HepG2 (cell line): ENCODE results near the gene ACYP2. TPM values are rescaled to one million over a fixed set of nuclear protein-coding genes. Genes with fewer than 3 reads are reported as not detected.

Experiments
- ARHGAP35 ChIP-seq: sonication (generic); formaldehyde crosslinking; IDR thresholded peaks from 2 replicates; pipeline ENCODE4 v1.9.0; 2022; ENCODE audit warnings: mild to moderate bottlenecking, inconsistent platforms, moderate library complexity, missing genetic modification reagents, borderline replicate concordance
- EEA1 ChIP-seq: sonication (generic); formaldehyde crosslinking; IDR thresholded peaks from 2 replicates; pipeline ENCODE4 v1.5.1; 2020; ENCODE audit warnings: mild to moderate bottlenecking, missing genetic modification reagents, borderline replicate concordance
- KAT8 ChIP-seq: IDR thresholded peaks from 2 replicates; pipeline ENCODE4 v1.6.1; 2016; ENCODE audit warnings: missing genetic modification reagents, missing compliant biosample characterization
- KDM6A ChIP-seq: IDR thresholded peaks from 2 replicates; pipeline ENCODE4 v1.6.1; 2016; ENCODE audit warnings: low read depth
- MED13 ChIP-seq: sonication (generic); formaldehyde crosslinking; IDR thresholded peaks from 2 replicates; pipeline ENCODE4 v1.5.0; 2020; ENCODE audit warnings: missing genetic modification reagents
- NCOR1 ChIP-seq: fragments of 200-600 bp; sonication (generic); IDR thresholded peaks from 2 replicates; pipeline ENCODE4 v1.7.0; 2017; ENCODE audit warnings: antibody characterized with exemption, low read length, borderline replicate concordance
- NFIB ChIP-seq: sonication (generic); formaldehyde crosslinking; IDR thresholded peaks from 2 replicates; pipeline ENCODE4 v1.9.0; 2021; ENCODE audit warnings: missing genetic modification reagents, mild to moderate bottlenecking, borderline replicate concordance
- NKX3-1 ChIP-seq: sonication (generic); formaldehyde crosslinking; IDR thresholded peaks from 2 replicates; pipeline ENCODE4 v1.5.0; 2020; ENCODE audit warnings: missing genetic modification reagents
- NR0B2 ChIP-seq: sonication (generic); formaldehyde crosslinking; IDR thresholded peaks from 2 replicates; pipeline ENCODE4 v1.4.0; 2020; ENCODE audit warnings: mild to moderate bottlenecking, missing genetic modification reagents
- RBFOX2 ChIP-seq: fragments of 200-400 bp; formaldehyde crosslinking; IDR thresholded peaks from 2 replicates; pipeline ENCODE4 v1.6.1; 2017; ENCODE audit warnings: low read depth, mild to moderate bottlenecking, low read length
- SP5 ChIP-seq: IDR thresholded peaks from 2 replicates; pipeline ENCODE4 v1.6.1; 2016; ENCODE audit warnings: low read depth, borderline replicate concordance
- YEATS4 ChIP-seq: sonication (generic); formaldehyde crosslinking; IDR thresholded peaks from 2 replicates; pipeline ENCODE4 v1.4.0; 2020; ENCODE audit warnings: missing genetic modification reagents, borderline replicate concordance
- ZNF101 ChIP-seq: sonication (generic); formaldehyde crosslinking; IDR thresholded peaks from 2 replicates; pipeline ENCODE4 v1.4.0; 2020; ENCODE audit warnings: mild to moderate bottlenecking, low read depth, missing genetic modification reagents, borderline replicate concordance
- ZNF224 ChIP-seq: sonication (generic); formaldehyde crosslinking; IDR thresholded peaks from 2 replicates; pipeline ENCODE4 v1.5.0; 2020; ENCODE audit warnings: mild to moderate bottlenecking, missing genetic modification reagents
- ZNF274 ChIP-seq: sonication (generic); formaldehyde crosslinking; IDR thresholded peaks from 2 replicates; pipeline ENCODE4 v1.5.1; 2020; ENCODE audit warnings: mild to moderate bottlenecking, missing genetic modification reagents
- ZNF513 ChIP-seq: sonication (generic); formaldehyde crosslinking; conservative IDR thresholded peaks from 2 replicates; pipeline ENCODE4 v1.5.0; 2020; ENCODE audit warnings: missing genetic modification reagents
- ZNF720 ChIP-seq: sonication (generic); formaldehyde crosslinking; IDR thresholded peaks from 2 replicates; pipeline ENCODE4 v1.4.0; 2020; ENCODE audit warnings: missing genetic modification reagents
- polyA plus RNA-seq, 8 experiments: library from polyadenylated mRNA; depleted of rRNA in 3 of 8; stranded (reverse) in 7 of 8; unstranded in 1 of 8; fragments of >200 nt; fragmentation: Illumina TruSeq in 4 of 8; extraction: Trizol in 4 of 8; gene quantifications; 2 replicates each; pipeline versions ENCODE4 v1.2.1 to v1.2.3, GENCODE V29; 2011 to 2016; ENCODE audit warnings: low read depth in 4 of 8, missing spikeins in 1 of 8, mixed read lengths in 1 of 8; ENCODE audit not compliant: insufficient read depth in 1 of 8
- total RNA-seq, 5 experiments: library from RNA; depleted of rRNA; stranded (reverse); fragments of >200 nt; fragmentation: Illumina TruSeq; extraction: Trizol; gene quantifications; 2 replicates each; pipeline ENCODE4 v1.2.3, GENCODE V29; 2016; ENCODE audit warnings: low read depth in 1 of 5
- TF ChIP-seq, protein P1 (sequence below), 2 experiments: fragments of 450-650 bp in 1 of 2; sonication (generic) in 1 of 2; formaldehyde crosslinking in 1 of 2; IDR thresholded peaks; 2 replicates each; pipeline versions ENCODE4 v1.6.1 to v1.8.0; 2016 to 2022; ENCODE audit warnings: antibody characterized with exemption in 1 of 2, mild to moderate bottlenecking in 1 of 2, missing genetic modification reagents in 1 of 2

ACYP2 gene
- total and polyA plus RNA-seq, 2 of the 13 experiments (the other 11 are each of a cell fraction or from before 2014, with no cell fraction given) = 12.3 to 12.7 TPM

- TF ChIP-seq RBFOX2 = peak; percentile 88
- TF ChIP-seq NCOR1 = no peak
- TF ChIP-seq ZNF224 (CRISPR knock-in tag) = 0 out of 2 replicates have a peak, but pooled peaks have one; percentile 74
- peak; percentile 93 for TF ChIP-seq NR0B2 (CRISPR knock-in tag)
- TF ChIP-seq NFIB = no peak
- TF ChIP-seq ZNF513 = no peak
- peak; percentile 91 for TF ChIP-seq YEATS4 (CRISPR knock-in tag)
- TF ChIP-seq, protein P1, sequence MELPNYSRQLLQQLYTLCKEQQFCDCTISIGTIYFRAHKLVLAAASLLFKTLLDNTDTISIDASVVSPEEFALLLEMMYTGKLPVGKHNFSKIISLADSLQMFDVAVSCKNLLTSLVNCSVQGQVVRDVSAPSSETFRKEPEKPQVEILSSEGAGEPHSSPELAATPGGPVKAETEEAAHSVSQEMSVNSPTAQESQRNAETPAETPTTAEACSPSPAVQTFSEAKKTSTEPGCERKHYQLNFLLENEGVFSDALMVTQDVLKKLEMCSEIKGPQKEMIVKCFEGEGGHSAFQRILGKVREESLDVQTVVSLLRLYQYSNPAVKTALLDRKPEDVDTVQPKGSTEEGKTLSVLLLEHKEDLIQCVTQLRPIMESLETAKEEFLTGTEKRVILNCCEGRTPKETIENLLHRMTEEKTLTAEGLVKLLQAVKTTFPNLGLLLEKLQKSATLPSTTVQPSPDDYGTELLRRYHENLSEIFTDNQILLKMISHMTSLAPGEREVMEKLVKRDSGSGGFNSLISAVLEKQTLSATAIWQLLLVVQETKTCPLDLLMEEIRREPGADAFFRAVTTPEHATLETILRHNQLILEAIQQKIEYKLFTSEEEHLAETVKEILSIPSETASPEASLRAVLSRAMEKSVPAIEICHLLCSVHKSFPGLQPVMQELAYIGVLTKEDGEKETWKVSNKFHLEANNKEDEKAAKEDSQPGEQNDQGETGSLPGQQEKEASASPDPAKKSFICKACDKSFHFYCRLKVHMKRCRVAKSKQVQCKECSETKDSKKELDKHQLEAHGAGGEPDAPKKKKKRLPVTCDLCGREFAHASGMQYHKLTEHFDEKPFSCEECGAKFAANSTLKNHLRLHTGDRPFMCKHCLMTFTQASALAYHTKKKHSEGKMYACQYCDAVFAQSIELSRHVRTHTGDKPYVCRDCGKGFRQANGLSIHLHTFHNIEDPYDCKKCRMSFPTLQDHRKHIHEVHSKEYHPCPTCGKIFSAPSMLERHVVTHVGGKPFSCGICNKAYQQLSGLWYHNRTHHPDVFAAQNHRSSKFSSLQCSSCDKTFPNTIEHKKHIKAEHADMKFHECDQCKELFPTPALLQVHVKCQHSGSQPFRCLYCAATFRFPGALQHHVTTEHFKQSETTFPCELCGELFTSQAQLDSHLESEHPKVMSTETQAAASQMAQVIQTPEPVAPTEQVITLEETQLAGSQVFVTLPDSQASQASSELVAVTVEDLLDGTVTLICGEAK (IDR thresholded peaks at IDR 0.05) = no peak
- TF ChIP-seq, protein P1 (CRISPR knock-in tag; IDR thresholded peaks at IDR 0.05) = peak; percentile 93
- peak; percentile 37; the same call in 1 of the 2 replicates for TF ChIP-seq ZNF720
- TF ChIP-seq KDM6A (CRISPR knock-in tag) = 0 out of 2 replicates have a peak, but pooled peaks have one; percentile 15
- TF ChIP-seq KAT8 = peak; percentile 78
- TF ChIP-seq ARHGAP35 (CRISPR knock-in tag) = peak; percentile 60; the same call in 1 of the 2 replicates
- 0 out of 2 replicates have a peak, but pooled peaks have one; percentile 26 for TF ChIP-seq SP5 (CRISPR knock-in tag)
- peak; percentile 48; the same call in 1 of the 2 replicates for TF ChIP-seq MED13 (CRISPR knock-in tag)
- TF ChIP-seq ZNF101 (CRISPR knock-in tag) = peak; percentile 96
- TF ChIP-seq ZNF274 (CRISPR knock-in tag) = peak; percentile 93
- peak; percentile 94 for TF ChIP-seq NKX3-1 (CRISPR knock-in tag)
- peak; percentile 97 for TF ChIP-seq EEA1
Observed at GRCh38 chr2:54330162-54330925, 214.9 kb downstream of the ACYP2 start (continued).
